Measurements from ENCODE around the gene USP3. TPM values are rescaled to one million over a fixed set of nuclear protein-coding genes. Genes with fewer than 3 reads are reported as not detected.

USP3 gene
- total and polyA plus RNA-seq, 9 of the 15 experiments (the other 6 are each of a cell fraction or from before 2014, with no cell fraction given): 17.3 to 54.3 (median 34.8) TPM

- peak; percentile 22; the same call in 1 of the 2 replicates for TF ChIP-seq MEF2A (IDR thresholded peaks at IDR 0.05; ENCODE audit: control insufficient read depth, low read depth, low read length)
- no peak for TF ChIP-seq USF2 (CRISPR knock-in tag; IDR thresholded peaks at IDR 0.05)
- TF ChIP-seq CXXC5 (CRISPR knock-in tag; IDR thresholded peaks at IDR 0.05): peak; percentile 98
- no peak for TF ChIP-seq SMARCA5 (IDR thresholded peaks at IDR 0.05)
- TF ChIP-seq IRF1 (CRISPR knock-in tag; IDR thresholded peaks at IDR 0.05; ENCODE audit: borderline replicate concordance): no peak
- TF ChIP-seq SMARCA4 (IDR thresholded peaks at IDR 0.05): no peak
- no peak for TF ChIP-seq ZNF282 (CRISPR knock-in tag; IDR thresholded peaks at IDR 0.05)
- TF ChIP-seq BCOR (IDR thresholded peaks at IDR 0.05): peak; percentile 72
- TF ChIP-seq, protein P1, sequence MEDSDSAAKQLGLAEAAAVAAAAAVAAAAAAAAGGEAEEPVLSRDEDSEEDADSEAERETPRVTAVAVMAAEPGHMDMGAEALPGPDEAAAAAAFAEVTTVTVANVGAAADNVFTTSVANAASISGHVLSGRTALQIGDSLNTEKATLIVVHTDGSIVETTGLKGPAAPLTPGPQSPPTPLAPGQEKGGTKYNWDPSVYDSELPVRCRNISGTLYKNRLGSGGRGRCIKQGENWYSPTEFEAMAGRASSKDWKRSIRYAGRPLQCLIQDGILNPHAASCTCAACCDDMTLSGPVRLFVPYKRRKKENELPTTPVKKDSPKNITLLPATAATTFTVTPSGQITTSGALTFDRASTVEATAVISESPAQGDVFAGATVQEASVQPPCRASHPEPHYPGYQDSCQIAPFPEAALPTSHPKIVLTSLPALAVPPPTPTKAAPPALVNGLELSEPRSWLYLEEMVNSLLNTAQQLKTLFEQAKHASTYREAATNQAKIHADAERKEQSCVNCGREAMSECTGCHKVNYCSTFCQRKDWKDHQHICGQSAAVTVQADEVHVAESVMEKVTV (CRISPR knock-in tag; IDR thresholded peaks at IDR 0.05): no peak
- TF ChIP-seq GABPA (tag; conservative IDR thresholded peaks at IDR 0.05; ENCODE audit: low read depth): peak; percentile 70
- no peak for TF ChIP-seq THRAP3 (IDR thresholded peaks at IDR 0.05; ENCODE audit: borderline replicate concordance)
- peak; percentile 78 for TF ChIP-seq THAP12 (CRISPR knock-in tag; IDR thresholded peaks at IDR 0.05)
- TF ChIP-seq NFYB (IDR thresholded peaks at IDR 0.05; ENCODE audit: extremely low read depth, insufficient read length): no peak
- no peak; the same call in 1 of the 2 replicates for TF ChIP-seq STAG1 (CRISPR knock-in tag; IDR thresholded peaks at IDR 0.05; ENCODE audit: borderline replicate concordance)
- no peak; the same call in 1 of the 2 replicates for TF ChIP-seq ELF2 (CRISPR knock-in tag; IDR thresholded peaks at IDR 0.05)
- TF ChIP-seq YBX1 (IDR thresholded peaks at IDR 0.05): no peak
- no peak for TF ChIP-seq TFAM (CRISPR knock-in tag; conservative IDR thresholded peaks at IDR 0.05)
- TF ChIP-seq BCL6 (CRISPR knock-in tag; IDR thresholded peaks at IDR 0.05): no peak
- TF ChIP-seq LARP7 (IDR thresholded peaks at IDR 0.05): no peak
- TF ChIP-seq ZKSCAN3 (CRISPR knock-in tag; IDR thresholded peaks at IDR 0.05): no peak
- TF ChIP-seq, protein P2, sequence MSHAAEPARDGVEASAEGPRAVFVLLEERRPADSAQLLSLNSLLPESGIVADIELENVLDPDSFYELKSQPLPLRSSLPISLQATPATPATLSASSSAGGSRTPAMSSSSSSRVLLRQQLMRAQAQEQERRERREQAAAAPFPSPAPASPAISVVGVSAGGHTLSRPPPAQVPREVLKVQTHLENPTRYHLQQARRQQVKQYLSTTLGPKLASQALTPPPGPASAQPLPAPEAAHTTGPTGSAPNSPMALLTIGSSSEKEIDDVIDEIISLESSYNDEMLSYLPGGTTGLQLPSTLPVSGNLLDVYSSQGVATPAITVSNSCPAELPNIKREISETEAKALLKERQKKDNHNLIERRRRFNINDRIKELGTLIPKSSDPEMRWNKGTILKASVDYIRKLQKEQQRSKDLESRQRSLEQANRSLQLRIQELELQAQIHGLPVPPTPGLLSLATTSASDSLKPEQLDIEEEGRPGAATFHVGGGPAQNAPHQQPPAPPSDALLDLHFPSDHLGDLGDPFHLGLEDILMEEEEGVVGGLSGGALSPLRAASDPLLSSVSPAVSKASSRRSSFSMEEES (CRISPR knock-in tag; IDR thresholded peaks at IDR 0.05): no peak
- peak; percentile 17; the same call in 1 of the 2 replicates for TF ChIP-seq ZNF384 (IDR thresholded peaks at IDR 0.05; ENCODE audit: low read depth, low read length)
- TF ChIP-seq ZFP1 (CRISPR knock-in tag; IDR thresholded peaks at IDR 0.05): no peak
- peak; percentile 19; the same call in 1 of the 2 replicates for TF ChIP-seq ZNF12 (CRISPR knock-in tag; IDR thresholded peaks at IDR 0.05)
Measured at GRCh38 chr15:63504247-63504978, at the start of gene USP3 (continued).

Measured in K562 (cell line).